ENCODE measurements around the gene NSUN6.

NSUN6 gene

GRCh38 chr10:18497806-18498369 is 153.5 kb downstream of the NSUN6 start:
- DNase-seq, result no peak
